ENCODE results near the gene VPS18.

Gene VPS18

DNA sequence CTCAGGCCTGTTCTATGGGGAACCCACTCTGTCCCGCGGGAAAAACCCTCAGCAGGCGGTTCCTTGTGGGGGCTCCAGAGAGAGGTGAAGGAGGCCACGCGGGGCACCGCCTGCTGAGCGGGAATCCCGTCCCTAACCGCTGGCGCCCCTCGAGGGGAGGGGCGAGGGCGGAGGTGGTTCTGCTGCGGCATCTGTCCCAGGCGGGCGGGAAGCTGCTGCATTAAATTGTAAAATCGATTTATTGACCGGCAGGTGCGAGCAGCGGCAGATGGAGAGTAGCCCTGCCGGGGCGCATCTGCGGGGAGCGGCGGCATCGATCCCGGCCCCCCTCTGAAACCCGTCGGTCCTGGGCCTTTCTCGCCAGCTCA is 31.2 kb downstream of the VPS18 start:
- DNase-seq (ENCODE audit: low read depth), result no peak

DNA sequence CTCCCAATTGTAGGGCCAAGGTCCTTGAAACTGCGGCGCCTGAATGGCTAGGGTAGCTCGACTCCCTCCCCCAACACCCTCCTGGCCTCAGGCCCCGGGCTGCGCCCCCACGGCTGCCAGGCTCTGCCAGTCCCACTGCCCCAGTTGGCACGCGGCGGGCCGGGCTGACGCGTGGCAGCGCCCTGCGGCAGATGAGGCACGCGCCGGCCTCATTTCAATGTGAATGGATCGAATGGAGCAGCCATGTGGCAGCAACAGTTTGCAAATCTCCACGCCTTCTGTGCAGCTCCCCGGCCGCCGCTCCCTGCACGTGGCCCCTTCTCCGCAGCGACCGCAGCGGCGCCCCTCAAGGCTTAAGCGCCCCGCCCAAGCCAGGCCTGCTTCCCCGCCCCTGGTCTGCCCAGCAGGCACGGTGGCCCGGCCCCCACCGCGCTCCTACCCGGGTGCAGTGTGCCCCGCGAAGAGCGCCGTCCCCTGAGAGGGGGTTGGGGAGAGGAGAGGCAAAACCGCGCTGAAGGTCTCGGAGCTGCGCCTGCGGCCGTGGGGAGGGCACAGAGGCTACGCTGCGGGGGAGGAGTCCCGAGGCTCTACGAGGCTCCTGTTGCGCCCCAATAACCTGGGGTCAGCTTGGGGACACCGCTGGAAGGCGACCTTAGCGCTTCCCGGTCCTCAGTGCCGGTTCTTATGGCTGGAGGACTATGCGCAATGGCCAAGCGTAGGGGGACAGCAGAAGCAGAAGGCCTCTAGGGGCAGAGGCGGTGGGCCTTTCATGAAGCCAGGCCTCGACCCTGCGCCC is 31.8 kb downstream of the VPS18 start:
- DNase-seq (ENCODE audit: low read depth), result no peak

DNA sequence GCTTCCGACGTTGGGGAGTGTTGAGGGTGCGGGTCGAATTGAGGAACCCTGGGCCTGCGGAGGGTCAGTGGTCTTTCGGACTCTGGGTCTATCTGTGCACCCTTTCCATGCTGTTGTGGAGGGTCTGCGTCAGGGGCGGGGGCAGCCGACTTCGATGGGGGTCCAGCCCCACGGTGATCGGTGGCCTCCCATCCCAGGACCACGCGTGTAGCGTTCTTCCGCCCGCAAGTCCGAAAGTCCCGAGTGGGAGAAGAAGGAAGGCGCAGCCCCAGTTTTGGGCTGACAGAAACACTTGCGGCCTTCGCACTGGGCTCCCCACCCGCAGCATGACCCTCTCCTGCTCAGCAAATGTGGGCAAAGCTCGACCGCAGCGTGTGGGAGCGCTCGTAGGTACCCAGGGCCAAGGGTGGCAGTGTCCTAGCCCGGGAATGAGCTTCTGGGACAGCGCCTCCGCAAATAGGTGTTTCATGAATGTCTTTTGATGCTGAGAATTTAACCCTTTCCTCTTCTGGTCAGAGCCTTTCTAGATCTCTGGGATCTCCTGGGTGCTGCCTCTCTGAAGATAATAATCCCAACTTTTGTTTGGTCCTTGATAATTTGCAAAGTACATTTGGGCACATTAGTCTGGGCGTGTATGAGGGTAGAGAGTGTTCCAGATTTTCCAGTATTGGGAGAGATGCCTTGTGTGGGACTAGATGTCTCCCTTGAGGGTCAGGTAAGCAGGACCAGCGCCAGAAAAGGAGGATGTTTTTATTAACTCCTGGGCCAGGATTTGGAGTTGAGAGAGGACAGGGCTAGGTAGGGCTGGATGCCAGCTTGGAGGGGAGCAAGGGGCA is 32.6 kb downstream of the VPS18 start:
- DNase-seq (ENCODE audit: low read depth), result no peak

DNA sequence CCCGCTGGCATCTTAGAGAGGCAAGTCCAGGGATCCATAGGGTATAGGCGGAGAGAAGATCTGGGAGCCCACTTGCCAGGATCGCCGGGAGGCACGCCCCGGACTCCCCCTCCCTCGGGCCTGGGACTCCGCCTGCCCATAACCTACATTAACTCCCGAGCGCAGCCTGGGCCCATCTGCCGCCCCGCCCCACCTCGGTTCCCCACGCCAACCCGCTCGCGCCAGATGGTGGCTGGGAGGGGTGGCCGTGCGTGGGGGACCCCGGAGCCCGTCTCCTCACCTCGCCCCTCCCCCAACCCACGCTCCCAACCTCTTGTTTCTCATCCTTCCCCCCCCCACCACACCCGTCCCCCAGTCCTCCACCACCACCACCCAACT is 33.2 kb downstream of the VPS18 start:
- no peak for DNase-seq (ENCODE audit: low read depth)

DNA sequence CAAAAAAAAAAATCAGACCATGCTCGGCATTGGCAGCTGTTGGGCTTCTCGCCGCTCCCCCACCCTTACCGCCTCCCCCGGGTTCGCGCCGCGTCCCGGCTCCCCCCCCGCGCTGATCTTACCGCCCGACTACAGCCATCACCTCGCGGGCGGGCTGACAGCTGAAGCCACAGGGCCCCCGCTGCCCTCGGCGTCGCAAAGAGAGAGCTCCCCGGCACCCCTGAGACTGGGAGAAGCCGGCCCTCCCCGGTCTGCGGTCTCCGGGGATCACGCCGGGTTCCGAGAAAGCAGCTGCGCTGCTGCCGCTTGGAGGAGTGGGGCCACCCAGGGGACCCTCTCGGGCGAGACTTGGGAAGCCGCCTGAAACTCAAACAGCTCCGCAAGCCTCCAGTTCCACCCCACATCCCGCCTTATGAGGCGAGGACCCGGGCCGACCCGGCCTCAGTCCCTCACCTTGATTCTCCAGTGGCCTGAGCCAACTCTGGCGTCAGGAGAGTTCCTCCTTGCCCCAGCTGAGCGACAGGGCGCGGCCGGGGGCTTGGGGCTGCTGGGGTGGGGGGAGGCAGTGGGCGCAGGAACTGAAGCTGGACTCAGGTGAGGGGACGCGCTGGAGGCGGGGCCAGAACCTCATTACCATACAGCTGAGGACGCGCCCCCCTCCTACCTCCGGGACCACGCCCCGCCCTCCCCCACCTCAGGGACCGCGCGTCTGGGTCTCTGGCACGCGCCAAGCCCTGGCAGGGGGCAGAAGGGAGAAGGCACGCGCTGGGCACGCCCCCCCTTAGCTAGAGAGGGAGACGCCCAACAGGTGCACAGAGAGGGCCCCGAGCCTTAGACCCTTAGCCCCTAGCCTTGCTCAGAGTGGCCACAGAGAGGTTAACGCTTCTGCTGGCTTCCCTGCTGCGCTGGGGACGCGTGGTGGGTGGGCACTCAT is 33.9 kb downstream of the VPS18 start:
- no peak for DNase-seq (ENCODE audit: low read depth)

DNA sequence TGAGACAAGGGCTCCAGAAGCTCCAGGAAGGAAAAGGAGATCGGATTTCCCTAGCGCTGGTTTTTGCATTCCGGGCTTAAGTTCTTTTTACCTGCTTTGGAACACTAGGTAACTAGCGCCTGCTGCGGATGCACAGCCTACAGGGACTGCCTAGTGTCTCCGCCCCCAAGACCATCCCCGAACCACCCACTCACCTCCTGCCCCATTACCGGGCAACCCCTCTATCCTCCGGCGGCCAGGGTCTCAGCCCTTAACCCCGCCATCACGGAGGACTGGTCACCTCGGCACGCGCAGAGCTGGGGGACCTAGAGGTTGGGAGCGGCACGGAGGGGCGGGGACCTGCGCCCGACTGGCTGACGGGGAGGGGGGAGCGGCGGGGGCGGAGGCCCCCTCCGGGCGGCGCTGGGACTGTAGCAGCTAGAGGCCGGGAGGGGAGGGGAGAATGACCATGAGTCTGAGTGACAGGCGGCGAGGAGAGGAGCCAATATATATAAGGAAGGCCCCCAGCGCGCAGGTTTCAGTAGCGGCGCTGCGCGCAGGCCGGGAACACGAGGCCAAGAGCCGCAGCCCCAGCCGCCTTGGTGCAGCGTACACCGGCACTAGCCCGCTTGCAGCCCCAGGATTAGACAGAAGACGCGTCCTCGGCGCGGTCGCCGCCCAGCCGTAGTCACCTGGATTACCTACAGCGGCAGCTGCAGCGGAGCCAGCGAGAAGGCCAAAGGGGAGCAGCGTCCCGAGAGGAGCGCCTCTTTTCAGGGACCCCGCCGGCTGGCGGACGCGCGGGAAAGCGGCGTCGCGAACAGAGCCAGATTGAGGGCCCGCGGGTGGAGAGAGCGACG is 34.8 kb downstream of the VPS18 start, which contains the start of gene DLL4:
TSS of gene DLL4 (plus strand) at position 520 of the 839 bp plus-strand sequence. CDS start 329 bp downstream, outside the sequence.
- DNase-seq (ENCODE audit: low read depth), result no peak

DNA sequence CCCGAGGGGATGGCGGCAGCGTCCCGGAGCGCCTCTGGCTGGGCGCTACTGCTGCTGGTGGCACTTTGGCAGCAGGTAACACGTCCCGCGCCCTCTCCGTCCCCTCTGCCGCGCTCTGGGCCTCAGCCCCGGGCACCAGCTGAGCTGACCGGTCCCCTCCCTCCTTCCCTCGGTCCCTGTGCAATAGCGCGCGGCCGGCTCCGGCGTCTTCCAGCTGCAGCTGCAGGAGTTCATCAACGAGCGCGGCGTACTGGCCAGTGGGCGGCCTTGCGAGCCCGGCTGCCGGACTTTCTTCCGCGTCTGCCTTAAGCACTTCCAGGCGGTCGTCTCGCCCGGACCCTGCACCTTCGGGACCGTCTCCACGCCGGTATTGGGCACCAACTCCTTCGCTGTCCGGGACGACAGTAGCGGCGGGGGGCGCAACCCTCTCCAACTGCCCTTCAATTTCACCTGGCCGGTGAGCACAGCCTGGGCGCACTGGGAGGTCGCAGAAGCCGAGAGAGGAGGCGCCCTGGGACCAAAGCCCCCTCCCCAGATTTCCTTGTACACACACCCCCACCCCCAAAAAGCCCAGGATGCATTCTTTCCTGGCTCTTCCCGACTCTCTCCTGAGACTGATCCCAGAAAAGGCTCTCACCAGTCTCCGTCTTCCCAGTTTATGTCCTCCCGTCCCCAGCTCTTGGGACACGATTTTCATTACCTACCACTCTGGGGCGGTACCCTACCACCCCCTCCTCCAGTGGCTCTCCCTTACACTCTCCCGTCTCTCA is 35.6 kb downstream of the VPS18 start:
- no peak for DNase-seq (ENCODE audit: low read depth)

DNA sequence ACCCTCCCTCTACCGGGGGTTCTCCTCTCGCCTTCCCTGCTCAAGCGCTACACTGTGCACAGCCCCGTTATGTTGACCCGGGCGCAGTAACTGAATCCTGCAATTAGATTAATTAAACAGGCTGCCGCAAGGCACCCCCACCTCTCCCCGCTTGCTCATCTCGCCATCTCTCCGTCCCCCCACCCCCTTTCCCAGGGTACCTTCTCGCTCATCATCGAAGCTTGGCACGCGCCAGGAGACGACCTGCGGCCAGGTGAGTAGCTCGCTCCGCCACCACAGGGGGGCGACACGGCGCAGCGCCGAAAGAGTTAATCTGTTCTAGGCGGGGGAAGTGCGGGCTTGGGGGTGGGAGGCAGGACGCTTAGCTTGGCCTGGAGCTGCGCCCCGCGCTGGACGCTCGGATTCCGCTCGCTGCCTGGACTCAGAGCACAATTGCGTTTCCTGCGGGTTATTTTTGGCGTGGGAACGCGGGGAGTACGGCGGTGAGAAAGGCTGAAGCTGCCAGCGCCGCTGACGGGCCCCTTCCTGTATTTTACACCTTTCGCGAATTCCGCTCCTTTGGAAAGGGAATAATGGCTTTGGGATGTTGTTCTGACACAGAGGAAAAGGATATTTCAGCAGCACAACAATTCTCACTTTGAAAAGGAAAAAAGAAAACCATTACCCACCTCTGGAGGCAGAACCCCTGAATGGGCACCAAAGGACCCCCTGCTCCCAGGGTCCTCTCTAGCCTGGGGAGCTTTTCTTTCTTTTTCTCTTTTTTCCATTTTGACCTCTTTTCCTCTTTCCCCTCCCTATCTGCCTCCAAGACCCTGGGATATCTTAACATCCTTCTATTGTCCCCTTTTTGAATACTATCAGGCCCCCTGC is 36.4 kb downstream of the VPS18 start:
- DNase-seq (ENCODE audit: low read depth), result no peak

DNA sequence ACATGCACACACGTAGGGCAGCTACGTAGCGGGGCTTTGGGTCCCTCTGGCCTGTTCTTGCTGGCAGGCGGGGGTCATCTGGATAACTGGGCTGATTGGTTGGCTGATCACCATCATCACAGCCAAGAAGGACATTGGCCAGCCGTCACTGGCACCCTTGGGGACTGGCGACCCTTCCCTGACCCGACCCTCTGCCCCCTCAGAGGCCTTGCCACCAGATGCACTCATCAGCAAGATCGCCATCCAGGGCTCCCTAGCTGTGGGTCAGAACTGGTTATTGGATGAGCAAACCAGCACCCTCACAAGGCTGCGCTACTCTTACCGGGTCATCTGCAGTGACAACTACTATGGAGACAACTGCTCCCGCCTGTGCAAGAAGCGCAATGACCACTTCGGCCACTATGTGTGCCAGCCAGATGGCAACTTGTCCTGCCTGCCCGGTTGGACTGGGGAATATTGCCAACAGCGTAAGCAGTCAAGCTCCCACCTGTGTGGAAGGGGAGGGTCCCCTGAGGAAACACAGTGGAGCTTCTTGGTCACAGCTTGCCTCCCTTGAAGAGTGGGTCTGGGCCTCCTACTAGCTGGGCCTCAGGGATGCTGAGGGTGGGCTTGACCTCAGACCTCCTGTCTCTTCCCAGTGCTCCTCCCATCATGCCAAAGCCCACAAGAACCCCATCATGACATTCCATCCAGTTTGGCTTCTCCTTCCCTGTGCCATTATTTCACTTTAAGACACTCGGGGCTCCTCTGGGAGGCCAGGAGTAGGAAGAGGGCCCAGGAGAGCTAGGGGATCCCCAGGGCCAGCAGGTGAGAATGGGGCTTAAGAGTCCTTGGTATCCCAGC is 37.3 kb downstream of the VPS18 start:
- no peak for DNase-seq (ENCODE audit: low read depth)

DNA sequence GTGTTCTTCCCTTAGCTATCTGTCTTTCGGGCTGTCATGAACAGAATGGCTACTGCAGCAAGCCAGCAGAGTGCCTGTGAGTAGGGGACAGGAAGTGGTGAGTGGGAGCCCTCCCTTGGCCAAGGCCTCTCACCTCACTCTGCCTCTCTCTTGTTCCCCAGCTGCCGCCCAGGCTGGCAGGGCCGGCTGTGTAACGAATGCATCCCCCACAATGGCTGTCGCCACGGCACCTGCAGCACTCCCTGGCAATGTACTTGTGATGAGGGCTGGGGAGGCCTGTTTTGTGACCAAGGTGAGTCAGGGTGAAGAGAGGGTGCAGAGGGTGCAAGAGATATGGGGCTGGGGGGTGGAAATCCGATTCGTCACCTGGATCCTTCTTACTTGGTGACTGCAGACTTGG is 37.9 kb downstream of the VPS18 start:
- no peak for DNase-seq (ENCODE audit: low read depth)

DNA sequence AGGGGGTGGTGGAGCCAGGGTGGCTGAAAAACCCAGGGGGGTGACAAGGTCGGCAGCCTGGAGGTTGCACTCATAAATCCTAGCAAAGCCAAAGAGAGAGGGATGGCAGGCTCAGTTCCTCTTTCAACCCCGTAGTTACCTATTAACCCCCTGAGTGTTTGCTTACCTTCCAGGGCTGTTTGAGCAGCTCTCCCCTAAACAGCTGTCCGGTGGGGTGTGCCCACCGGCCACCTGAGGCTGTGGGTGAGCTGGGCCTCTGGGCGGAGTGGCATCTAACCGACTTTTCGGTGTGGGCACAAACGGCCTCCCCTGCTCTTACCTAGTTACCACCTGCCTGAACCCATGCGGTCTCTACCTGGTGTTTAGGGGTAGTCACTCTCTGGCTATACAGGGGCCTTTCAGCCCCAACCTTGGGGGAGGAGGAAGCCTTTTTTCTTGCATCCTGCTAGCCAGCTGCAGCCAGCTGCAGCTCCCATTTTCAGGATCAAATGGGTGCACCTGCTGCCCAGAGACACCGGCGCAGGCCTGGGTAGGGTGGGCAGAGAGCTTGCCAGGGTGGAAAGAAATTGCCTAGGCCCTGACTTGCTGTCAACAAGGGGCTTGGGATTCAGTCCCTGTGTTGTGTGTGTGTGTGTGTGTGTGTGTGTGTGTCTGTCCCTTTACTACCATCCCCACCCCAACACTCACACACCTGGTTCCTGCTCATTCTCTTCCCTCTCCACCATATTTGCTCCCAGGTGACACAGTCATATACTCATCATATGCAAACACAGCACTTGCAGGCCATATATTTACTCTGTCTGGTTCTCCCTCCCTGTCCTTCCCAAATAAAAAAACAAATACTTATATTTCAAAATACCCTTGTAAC is 38.6 kb downstream of the VPS18 start:
- no peak for DNase-seq (ENCODE audit: low read depth)

DNA sequence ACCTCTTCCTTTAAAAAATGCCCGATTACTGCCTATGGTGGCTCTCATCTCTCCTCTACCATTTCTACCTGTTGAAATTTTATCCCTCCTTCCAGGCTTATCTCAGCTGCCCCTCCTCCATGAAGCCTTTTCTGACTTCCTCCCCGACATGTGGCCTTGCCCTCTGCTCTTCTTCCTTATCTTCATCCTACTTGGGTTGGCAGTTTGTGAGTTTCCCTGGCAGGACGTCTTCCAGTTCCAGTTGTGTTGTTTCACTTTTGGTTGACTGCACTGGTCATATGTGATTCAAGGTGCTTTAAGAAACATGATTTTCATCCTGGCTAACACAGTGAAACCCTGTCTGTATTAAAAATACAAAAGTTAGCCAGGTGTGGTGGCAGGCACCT is 39.3 kb downstream of the VPS18 start:
- DNase-seq (ENCODE audit: low read depth), result no peak

DNA sequence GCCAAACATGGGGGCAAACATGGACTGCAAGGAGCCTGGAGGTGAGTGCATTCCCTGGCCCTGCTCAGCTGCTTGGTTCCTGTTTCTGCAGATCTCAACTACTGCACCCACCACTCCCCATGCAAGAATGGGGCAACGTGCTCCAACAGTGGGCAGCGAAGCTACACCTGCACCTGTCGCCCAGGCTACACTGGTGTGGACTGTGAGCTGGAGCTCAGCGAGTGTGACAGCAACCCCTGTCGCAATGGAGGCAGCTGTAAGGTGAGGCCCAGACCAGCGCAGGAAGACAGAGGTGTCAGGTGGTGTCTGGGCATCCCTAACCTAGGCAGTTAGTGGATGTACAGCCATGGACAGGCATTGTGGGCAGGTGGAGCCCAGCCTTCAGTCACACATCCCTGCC is 40.2 kb downstream of the VPS18 start:
- no peak for DNase-seq (ENCODE audit: low read depth)

DNA sequence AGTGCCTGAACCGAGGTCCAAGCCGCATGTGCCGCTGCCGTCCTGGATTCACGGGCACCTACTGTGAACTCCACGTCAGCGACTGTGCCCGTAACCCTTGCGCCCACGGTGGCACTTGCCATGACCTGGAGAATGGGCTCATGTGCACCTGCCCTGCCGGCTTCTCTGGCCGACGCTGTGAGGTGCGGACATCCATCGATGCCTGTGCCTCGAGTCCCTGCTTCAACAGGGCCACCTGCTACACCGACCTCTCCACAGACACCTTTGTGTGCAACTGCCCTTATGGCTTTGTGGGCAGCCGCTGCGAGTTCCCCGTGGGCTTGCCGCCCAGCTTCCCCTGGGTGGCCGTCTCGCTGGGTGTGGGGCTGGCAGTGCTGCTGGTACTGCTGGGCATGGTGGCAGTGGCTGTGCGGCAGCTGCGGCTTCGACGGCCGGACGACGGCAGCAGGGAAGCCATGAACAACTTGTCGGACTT is 42.0 kb downstream of the VPS18 start:
- no peak for DNase-seq (ENCODE audit: low read depth)

DNA sequence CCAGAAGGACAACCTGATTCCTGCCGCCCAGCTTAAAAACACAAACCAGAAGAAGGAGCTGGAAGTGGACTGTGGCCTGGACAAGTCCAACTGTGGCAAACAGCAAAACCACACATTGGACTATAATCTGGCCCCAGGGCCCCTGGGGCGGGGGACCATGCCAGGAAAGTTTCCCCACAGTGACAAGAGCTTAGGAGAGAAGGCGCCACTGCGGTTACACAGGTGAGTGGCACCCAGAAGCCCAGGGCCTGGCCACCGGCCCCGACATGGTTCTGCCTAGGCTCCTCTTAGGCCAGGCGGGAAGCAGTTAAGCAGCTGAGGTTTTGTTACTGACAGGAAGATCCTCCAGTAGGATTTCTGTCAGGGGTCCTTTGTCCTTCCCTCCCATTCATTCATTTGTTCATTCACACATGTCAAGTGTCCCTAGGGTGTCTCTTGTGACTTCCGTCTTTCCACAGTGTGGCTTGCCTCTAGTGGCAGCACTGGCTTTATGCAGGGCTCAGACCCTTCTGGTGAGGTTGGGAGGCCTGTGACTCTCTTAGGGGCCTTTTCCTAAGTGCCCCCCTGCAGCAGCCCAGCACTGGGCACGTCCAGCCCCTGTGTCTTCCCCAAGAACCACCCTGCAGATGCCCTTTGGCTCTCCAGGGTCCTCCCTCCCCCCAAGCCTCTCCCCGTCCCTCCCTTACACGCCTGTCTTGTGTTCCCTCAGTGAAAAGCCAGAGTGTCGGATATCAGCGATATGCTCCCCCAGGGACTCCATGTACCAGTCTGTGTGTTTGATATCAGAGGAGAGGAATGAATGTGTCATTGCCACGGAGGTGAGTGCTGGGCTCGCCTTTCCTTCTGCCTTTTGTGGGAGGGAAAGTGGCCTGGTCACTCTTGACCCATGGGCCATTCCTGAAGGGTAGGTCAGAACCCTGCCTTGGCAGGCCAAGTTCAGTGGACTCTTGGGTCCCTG is 42.7 kb downstream of the VPS18 start:
- DNase-seq (ENCODE audit: low read depth), result no peak

DNA sequence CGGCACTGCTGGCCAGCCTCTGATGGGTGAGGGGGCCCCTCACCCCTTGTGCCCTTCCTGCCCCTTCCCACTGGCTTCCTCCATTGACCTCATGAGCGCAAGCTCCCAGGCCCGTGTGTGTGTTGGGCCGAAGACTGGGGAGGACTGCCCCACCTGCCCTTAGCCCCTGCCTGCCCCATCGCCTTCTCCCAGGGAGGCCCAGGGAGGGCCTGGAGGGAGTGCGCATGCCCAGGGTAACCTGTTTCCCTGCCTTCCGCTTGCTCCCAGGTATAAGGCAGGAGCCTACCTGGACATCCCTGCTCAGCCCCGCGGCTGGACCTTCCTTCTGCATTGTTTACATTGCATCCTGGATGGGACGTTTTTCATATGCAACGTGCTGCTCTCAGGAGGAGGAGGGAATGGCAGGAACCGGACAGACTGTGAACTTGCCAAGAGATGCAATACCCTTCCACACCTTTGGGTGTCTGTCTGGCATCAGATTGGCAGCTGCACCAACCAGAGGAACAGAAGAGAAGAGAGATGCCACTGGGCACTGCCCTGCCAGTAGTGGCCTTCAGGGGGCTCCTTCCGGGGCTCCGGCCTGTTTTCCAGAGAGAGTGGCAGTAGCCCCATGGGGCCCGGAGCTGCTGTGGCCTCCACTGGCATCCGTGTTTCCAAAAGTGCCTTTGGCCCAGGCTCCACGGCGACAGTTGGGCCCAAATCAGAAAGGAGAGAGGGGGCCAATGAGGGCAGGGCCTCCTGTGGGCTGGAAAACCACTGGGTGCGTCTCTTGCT is 43.7 kb downstream of the VPS18 start:
- no peak for DNase-seq (ENCODE audit: low read depth)
